ENCODE measurements around the gene TRIM65. TPM values are rescaled to one million over a fixed set of nuclear protein-coding genes. Genes with fewer than 3 reads are reported as not detected.

TRIM65 gene
- total and polyA plus RNA-seq, 2 of the 4 experiments (the other 2 are of a cell fraction): 7.9 to 10.6 TPM

DNA sequence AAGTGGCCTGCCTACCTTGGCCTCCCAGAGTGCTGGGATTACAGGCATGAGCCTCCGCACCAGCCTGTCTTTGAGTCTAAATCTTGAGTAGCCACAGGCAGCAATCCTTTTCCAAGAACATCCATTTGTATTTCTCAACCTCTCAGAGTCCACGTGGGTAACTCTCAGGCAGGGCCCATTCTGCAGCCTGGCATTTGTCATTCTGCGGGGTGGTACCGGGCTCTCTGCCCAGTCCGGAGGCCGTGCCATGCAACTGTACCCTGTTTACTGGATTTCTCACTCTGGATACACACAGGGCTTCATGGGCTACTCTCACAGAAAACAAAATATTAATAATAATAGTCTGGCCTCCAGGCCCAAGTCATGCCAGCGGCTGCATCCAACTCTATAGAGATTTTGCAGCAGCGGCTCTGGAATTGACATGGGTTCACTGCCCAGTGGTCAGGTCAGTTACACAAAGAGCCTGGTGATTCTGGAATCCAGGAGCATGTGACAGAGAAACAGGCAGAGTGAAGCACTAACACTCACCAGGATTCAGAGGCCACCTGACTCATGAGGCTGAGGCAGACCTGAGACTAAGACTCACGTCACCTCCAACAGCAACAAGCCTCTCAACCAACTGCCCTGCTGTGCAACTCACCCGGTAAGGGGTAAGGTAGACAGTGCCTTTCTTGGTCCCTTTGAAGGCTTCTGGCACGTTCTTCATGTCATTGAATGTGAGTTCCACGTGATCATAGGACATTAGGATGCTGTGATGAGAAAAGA is 45.6 kb downstream of the TRIM65 start:
- no peak overlapping the region for H4K5ac ChIP-seq (ENCODE audit: low read depth, low read length)
- no peak overlapping the region for H2BK15ac ChIP-seq (ENCODE audit: low read depth, low read length)
- dilution Hi-C loops (cut with HindIII; ENCODE audit: low sequenced_read_pairs, unreplicated experiment) (no loop called here), intact Hi-C loops (cut with micrococcal nuclease) (no loop called here), in situ Hi-C loops (cut with MboI; ENCODE audit: low sequenced_read_pairs) (no loop called here)
- no peak overlapping the region for H2BK20ac ChIP-seq (ENCODE audit: low read depth, low read length)
- no peak overlapping the region for H3K18ac ChIP-seq (ENCODE audit: low read depth, low read length)
- no peak overlapping the region for H3K4me2 ChIP-seq (ENCODE audit: low read depth, low read length)
- ChIA-PET CTCF (no interaction called here), POLR2A (ENCODE audit: unreplicated experiment) (no interaction called here)
- H3K56ac ChIP-seq (ENCODE audit: extremely low read depth, insufficient read depth, low read length): no peak overlapping the region
- no peak overlapping the region for H4K8ac ChIP-seq (ENCODE audit: low read depth in 2 of 2, low read length in 2 of 2)
- H3K79me1 ChIP-seq (ENCODE audit: low read depth in 1 of 2, low read length in 2 of 2): peaks cover 6 to 29% of the 10 kb centered on the region in 2 experiments; a peak in 3 of 4 replicates
- WGBS, 2 experiments (ENCODE audit: extremely low coverage in 2 of 2, insufficient read length in 1 of 2): 90% methylated on average over 3 of the region's 12 CpGs; no CpG with 5 or more reads in 1 of the 2 experiments
- no peak overlapping the region for H2AK9ac ChIP-seq (replicated peaks; ENCODE audit: low read depth, low read length, poor library complexity)
- H4K20me1 ChIP-seq (ENCODE audit: insufficient read depth, low read length): peaks cover 13% of the 10 kb centered on the region
- H3K4me3 ChIP-seq (ENCODE audit: insufficient read depth, low read depth, low read length): no peak overlapping the region
- H4K91ac ChIP-seq (ENCODE audit: insufficient read depth, low read depth, low read length): no peak overlapping the region
- no peaks in the 10 kb centered on the region for H3K27me3 ChIP-seq (ENCODE audit: control insufficient read depth, insufficient read depth, low read length)
- H3K27ac ChIP-seq (ENCODE audit: insufficient read depth, low read length): no peak overlapping the region
- no peak overlapping the region for H3K23ac ChIP-seq (ENCODE audit: low read depth, low read length)
- BruUV-seq (replicated peaks): no TSS peak
- H3K4ac ChIP-seq (ENCODE audit: low read depth, low read length): no peak overlapping the region
- no peak overlapping the region for H2BK5ac ChIP-seq (ENCODE audit: low read depth, low read length, poor library complexity, severe bottlenecking)
- H2AK5ac ChIP-seq (ENCODE audit: low read depth, low read length): no peak overlapping the region
- no peak for TF ChIP-seq RAD21 (IDR thresholded peaks at IDR 0.05; ENCODE audit: low read length)
- no peak for TF ChIP-seq RFX5 (IDR thresholded peaks at IDR 0.05; ENCODE audit: low read depth, low read length)
- TF ChIP-seq, protein P1, sequence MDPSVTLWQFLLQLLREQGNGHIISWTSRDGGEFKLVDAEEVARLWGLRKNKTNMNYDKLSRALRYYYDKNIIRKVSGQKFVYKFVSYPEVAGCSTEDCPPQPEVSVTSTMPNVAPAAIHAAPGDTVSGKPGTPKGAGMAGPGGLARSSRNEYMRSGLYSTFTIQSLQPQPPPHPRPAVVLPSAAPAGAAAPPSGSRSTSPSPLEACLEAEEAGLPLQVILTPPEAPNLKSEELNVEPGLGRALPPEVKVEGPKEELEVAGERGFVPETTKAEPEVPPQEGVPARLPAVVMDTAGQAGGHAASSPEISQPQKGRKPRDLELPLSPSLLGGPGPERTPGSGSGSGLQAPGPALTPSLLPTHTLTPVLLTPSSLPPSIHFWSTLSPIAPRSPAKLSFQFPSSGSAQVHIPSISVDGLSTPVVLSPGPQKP (IDR thresholded peaks at IDR 0.05; ENCODE audit: borderline replicate concordance, low read depth, low read length): no peak
- no peak for TF ChIP-seq CEBPB (IDR thresholded peaks at IDR 0.05; ENCODE audit: low read depth, low read length)
- no peak for TF ChIP-seq MXI1 (IDR thresholded peaks at IDR 0.05; ENCODE audit: borderline replicate concordance, low read depth, low read length)
- no peak for TF ChIP-seq RCOR1 (IDR thresholded peaks at IDR 0.05; ENCODE audit: insufficient replicate concordance, low read length)
- no peak overlapping the region for H3K14ac ChIP-seq (replicated peaks; ENCODE audit: low read depth, low read length)
- H3K9me1 ChIP-seq (ENCODE audit: insufficient read depth, low read length): peaks cover 7% of the 10 kb centered on the region
- H3K4me1 ChIP-seq (ENCODE audit: control insufficient read depth, insufficient read depth, low read length): peaks cover 8% of the 10 kb centered on the region
- H2BK120ac ChIP-seq (ENCODE audit: low read depth, low read length): no peak overlapping the region
- DNase-seq (no peak), ATAC-seq (ENCODE audit: low read depth) (no peak)
- H2AFZ ChIP-seq (replicated peaks; ENCODE audit: low read length, poor library complexity): no peak overlapping the region
- peaks cover 48% of the 10 kb centered on the region for H3K36me3 ChIP-seq (ENCODE audit: control insufficient read depth, insufficient read depth, low read length)
- H3K9me3 ChIP-seq (ENCODE audit: control insufficient read depth, insufficient read depth, low read length): no peaks in the 10 kb centered on the region
- no peak overlapping the region for H3K9ac ChIP-seq (ENCODE audit: low read depth, low read length)

Measured in IMR-90 (cell line).